IPS DF 4.7 (cell line): Measurements from ENCODE around the gene TXNDC15.
"Not testable (repeated sequence)": the region's sequence is repeated elsewhere in the genome, so short reads cannot be mapped to it uniquely, and the experiment has no call there.

ENCODE experiments used
- DNase-seq: peaks from one replicate; pipeline ENCODE4 v3.0.0-alpha.2; 2013; ENCODE audit warnings: low spot score; ENCODE audit errors: extremely low read depth

Gene TXNDC15, protein sequence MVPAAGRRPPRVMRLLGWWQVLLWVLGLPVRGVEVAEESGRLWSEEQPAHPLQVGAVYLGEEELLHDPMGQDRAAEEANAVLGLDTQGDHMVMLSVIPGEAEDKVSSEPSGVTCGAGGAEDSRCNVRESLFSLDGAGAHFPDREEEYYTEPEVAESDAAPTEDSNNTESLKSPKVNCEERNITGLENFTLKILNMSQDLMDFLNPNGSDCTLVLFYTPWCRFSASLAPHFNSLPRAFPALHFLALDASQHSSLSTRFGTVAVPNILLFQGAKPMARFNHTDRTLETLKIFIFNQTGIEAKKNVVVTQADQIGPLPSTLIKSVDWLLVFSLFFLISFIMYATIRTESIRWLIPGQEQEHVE

DNA sequence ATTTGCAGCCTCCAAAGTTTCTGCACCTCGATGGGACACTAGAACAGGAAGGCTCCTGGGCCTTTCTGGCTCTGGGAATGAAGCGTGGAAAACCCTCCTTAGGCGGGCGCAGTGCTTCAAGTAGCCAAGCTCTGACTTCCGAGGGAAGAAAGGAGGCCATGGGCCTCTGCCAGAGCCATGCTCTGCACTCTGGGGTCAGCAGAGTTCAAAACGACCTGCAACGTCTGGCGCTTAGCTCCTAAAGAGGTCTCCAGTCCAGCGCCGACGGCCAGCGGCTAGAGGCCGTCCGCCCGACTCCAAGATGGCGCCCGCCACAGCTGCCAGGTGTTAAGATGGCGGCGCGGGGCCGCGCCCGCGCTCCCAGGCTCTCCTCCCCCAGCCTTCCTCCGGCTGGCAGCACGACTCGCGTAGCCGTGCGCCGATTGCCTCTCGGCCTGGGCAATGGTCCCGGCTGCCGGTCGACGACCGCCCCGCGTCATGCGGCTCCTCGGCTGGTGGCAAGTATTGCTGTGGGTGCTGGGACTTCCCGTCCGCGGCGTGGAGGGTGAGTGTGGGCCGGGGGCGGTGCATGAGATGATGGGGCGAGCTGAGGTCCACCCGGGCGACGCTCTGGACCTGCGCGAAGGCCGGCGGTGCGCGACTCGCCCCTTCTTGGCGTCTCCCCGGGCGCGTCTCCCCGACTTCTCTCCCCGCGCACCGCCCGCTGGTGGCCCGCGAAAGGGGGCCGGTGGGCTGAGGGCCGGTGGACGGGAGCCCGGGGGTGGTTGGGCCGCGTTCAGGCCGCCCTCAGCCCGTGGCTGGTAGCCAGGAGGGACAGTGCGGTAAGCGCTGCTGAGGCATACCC lies at the start of gene TXNDC15:
Gene TXNDC15, plus strand, starts transcription at position 385 of the 844 bp plus-strand sequence. Its CDS starts 57 bp downstream, at position 442.
- DNase-seq: peak; percentile 44

DNA sequence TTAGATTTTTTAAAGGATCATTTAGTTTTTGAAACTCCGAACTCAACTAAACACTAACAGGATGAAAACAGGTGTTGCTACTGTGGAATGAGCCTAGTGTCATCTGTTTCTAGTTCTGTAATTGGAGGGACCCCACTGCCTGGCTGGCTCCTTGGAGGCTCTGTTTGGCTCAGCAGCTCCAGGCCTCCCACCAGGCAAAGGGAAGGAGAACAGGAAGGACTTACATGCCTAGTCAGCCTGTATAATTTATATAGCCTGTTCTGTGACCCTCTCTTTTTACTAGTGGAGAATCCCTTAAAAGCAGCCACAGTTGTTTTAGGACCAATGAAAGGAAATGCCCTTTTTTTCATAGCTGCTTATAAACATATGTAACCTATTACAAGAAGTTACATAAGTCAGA lies 49.5 kb upstream of the TXNDC15 start:
- DNase-seq: no peak

DNA sequence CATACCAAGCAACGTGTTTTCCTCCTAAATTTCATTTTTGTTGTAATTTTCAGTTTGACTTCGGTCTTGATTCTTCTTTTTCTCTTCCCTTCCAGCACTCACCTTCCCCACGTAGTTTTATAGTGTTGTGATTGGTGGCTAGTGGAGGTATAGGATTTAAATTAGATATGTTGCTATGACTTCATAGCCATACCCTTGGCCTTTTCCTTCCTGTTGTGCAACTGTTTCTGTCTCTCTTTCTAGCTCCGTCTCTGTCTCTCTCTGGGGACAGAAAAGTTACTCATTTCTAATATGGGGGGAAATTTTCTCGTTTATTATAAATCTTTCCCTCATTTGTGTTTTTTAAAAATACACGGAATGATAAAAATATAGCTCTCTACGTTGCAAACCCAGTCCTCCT lies 49.0 kb upstream of the TXNDC15 start:
- DNase-seq: no peak

DNA sequence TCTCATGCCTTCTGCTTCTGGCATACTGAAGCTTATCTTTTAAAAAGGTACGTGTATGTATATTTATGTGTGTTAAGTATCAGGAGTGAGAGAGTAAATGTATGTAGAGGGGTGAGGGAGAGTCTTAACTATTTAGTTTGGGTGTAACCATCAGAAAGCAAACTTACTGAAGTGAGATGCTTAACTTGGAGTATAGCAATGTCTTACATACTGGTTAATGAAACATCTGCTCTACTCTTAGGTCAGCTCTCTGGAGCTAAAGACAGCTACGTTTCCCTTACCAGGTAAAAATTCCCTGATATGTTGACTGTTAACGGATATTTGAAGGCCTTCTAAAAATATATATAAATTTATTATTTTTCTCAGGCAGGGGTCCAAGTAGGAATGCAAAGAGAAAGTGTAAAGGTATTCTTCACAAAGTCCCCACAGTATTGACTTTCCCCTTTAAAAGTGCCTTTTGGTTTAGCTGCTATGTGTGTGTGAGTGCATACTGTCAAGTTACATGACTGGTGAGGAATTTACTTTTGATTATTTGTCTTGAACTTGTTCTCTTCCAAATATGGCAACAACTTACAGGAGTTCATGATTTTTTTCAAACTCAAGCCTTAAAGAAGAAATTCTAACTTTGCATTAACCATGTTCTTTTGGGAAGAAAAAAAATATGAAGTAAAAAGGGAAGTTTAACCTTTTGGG lies 40.7 kb upstream of the TXNDC15 start:
- DNase-seq: no peak

DNA sequence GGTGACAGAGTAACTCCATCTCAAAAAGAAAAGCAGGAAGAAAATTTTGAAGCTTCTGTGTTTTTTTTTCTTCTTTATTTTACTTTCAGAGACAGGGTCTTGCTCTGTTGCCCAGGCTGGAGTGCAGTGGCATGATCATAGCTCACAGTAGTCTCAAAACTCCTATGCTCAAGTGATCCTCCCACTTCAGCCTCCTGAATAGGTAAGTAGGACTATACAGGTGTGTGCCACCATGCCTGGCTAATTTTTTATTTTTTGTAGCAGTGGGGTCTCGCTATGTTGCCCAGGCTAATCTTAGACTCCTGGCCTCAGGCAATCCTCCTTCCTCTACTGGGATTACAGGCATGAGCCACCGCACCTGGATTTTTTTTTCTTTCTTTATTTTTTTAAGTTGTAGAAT lies 38.5 kb upstream of the TXNDC15 start:
- DNase-seq: no peak

DNA sequence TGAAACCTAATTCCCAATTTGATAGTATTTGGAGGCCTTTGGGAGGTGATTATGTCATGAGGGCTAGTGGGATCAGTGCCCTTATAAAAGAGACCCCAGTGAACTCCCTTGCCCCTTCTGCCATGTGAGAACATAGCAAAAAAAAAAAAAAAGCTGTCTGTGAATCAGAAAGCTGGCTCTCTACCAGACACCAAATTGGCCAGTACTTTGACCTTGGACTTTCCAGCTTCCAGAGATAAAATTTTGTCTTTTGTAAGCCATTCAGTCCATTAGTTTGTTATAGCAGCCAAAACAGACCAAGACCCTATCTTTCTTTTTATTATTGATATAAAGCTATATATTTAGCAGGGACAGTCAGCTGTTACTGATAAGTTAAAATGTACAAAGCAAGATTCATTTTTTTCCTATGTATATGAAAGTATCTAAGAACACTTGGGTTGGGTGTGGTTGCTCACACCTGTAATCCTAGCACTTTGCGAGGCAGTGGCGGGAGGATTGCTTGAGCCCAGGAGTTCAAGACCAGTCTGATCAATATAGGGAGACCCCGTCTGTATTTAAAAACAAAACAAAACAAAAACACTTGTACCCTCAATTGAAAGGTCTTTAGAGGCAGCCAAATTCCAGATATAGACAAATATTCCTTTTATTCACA lies 36.5 kb upstream of the TXNDC15 start:
- DNase-seq: no peak

DNA sequence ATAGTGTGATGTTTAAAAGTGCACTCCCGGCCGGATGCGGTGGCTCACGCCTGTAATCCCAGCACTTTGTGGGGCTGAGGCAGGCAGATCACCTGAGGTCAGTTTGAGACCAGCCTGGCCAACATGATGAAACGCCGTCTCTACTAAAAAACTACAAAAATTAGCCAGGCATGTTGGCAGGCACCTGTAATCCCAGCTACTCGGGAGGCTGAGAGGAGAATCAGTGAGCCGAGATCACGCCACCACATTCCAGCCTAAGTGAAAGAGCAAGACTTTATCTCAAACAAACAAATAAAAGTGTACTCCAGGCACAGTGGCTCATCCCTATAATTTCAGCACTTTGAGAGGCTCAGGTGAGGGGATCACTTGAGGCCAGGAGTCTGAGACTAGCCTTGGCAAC lies 35.8 kb upstream of the TXNDC15 start:
- not testable (repeated sequence) for DNase-seq

DNA sequence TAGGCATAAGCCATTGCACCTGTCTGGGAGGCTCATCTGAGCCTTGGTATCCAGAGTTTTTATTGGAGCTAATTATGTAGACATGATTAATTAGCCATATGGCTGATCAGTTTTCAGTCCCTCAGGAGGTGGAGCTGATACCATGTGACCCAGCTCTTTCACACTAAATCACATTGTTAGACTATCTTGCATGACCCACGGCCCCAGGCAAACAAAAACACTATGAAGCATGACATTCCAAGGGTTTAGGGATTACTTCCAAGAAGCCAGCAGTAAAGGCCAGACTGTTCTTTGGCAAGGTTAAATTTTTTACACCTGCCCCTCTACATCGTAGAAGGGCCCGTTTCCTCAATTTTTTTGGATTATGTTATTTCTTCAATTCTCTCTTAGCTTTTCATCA lies 33.4 kb upstream of the TXNDC15 start:
- DNase-seq: no peak

DNA sequence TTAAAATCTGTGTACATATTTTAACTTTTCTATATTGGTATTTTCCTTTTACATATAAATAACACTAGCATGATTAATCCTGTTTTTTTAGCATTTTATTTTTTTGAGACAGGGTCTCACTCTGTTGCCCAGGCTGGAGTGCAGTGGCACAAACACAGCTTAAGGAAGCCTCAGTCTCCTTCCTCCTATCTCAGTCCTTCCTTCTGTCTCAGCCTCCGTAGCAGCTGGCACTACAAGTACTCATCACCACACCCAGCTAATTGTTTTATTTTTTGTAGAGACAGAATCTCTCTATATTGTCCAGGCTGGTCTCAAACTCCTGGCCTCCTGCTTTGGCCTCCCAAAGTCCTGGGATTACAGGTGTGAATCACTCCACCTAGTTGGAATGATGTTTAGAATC lies 29.9 kb upstream of the TXNDC15 start:
- DNase-seq: no peak

DNA sequence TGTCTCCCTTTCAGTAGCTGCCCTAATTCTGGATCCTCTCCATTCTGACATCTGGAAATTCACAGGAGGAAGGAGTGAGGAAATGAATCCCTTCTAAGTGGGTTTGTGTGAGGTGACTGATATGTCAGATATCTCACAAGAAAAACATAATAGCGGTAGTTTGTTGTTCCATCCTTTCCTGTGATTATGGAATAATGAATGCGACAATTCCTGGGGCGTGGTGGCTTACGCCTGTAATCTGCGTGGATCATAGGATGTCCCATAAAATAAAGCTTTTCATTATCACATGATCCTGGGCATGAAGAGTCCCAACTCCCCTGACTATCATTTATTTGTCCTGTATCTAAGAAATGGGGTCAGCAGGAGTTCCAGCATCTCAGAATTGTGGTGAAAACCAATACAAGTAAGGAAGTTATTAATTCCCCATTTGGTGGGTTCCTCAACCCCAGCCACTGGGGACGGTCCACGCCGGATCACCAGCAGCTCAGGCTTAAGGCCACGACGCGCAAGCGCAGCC lies 28.8 kb upstream of the TXNDC15 start:
- DNase-seq: no peak

DNA sequence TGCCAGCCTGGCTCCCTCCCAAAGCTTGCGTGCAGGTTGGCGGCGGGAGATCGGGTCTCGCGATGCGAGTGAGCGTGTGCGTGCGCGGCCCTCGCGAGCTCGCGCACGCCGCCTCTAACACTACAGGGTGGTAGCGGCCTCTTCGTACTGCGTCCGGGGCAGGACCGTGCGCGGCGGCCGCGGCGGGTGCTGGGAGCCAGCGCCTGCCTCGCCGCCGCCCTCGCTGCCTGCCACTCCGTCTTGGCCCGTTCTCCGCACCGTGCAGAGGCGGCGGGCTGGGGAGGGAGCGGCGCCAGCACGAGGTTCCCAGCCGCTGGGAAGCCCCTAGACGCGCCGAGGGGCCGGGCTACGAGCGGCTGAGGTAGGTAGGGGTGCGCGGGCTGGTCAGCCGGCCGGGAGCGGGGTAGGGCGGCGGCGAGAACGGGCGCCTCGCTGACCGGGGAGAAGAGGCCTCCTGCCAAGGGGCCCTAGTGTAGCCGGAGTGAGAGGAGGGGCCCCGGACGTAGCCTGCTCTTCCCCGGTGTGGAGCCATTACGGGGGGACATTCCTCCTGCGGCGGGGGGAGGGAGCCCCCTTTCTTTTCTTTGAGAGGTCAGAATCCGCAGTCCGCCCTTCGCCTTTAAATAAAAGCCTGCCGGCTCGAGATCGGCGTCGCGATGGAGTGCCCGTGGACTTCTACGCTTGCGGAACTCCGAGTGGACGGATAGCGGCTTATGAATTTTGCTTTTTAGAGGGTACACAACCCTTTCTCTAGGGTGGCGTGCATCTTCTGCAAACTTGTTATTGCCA lies 28.1 kb upstream of the TXNDC15 start, which contains the start of gene C5orf24:
Gene C5orf24, plus strand, starts transcription at position 117 of the 789 bp plus-strand sequence. CDS start 8,933 bp downstream, outside the sequence.
- peak; percentile 46 for DNase-seq

DNA sequence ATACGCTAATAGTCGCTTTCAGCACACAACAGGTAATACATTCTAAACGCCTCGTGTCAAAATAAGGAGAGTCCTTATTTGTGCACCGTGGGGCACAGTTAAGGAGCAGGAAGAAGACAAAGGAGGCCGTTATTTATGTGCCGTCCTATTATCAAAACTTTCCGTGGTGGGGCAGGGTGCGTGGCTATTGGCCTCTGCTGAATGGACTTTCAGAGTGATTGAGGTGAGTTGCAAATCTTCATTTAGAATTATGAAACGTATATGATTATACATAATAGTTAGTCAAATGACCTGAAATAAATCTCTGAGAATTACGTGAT lies 27.6 kb upstream of the TXNDC15 start:
- DNase-seq: no peak

DNA sequence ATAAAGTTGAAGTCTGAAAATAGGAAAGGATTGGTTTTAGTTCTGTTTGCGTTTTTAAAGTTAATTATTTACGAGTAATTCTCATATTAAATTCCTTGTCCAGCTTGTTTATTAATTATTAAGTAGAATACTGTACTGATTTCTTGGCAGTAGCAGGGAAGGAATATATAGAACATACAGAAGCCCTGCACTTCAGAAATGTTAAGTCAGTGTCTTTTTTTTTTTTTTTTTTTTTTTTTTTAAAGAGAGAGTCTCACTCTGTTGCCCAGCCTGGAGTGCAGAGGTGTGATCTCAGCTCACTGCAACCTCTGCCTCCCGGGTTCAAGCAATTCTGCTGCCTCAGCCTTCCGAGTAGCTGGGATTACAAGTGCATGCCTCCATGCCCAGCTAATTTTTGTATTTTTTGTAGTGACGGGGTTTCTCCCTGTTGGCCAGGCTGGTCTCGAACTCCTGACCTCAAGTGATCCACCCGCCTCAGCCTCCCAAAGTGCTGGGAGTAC lies 24.7 kb upstream of the TXNDC15 start:
- not testable (repeated sequence) for DNase-seq

DNA sequence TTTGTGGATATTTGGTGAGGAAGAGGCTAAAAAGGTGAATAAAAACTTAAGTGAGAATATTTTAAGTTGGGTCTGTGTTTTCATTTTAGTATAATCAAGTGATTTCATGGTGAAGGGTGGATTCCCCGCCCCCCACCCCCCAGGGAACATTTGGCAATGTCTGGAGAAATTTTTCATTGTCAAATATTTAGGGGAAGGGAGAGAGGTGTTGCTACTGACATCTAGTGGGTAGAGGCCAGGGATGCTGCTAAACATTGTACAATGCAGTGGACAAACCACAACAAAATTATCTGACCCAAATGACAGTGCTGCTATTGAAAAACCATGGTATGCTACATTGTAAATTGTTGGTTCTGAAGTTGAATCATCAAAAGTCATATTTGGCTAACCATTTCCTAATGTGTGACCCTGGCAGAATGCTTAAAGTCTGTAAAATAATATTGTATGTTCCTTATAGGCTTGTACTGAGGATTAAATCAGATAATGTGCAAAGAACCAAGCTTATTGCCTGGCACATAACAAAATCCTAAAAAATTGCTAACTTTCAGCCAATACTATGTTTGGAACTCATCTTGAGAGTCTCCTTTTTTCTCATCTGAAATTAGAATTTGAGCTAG lies 22.8 kb upstream of the TXNDC15 start:
- no peak for DNase-seq

DNA sequence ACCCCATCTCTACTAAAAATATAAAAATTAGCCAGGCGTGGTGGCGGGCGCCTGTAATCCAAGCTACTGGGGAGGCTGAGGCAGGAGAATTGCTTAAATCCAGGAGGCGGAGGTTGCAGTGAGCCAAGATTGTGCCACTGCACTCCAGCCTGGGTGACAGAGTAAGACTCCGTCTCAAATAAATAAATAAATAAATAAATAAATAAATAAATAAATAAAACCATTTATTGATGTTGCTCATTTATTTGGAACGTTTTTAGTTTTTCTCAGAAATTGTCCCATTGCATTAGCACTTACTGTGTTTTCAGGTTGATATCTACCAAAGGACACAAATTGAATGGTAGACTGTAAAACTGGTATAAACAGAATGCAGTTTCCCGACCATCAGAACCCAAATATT lies 17.7 kb upstream of the TXNDC15 start:
- not testable (repeated sequence) for DNase-seq

DNA sequence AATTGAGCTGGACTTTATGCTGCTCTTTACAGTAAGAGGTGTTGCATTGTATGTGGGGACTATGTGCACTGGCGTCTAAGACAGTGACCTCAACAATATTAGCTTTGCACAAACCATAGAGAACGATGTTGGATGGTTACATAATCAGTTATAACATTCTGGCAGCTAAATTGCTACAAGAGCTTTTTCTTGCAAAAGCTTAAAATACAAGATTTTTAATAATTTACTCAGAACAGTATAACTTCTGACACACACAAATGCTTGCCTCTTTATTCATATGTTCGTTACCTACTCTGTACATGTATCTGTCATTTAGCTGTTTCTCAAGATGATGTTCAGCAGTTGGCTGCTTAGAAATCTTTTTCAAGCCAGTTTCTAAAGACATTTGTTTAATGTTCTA lies 16.8 kb upstream of the TXNDC15 start:
- DNase-seq: no peak

DNA sequence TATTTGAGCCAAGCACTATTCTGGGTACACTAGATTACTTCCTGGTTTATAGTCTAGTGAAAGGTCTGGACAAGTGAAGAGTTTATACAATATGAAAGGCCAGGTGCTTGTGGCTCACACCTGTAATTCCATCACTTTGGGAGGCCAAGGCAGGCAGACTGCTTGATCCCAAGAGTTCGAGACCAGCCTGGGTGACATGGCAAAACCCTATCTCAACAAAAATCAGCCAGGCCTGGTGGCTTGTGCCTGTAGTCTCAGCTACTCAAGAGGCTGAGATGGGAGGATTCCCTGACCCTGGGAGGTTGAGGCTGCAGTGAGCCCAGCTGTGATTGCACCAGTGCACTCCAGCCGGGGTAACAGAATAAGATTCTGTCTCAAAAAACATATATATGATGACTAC lies 9.5 kb upstream of the TXNDC15 start:
- no peak for DNase-seq

DNA sequence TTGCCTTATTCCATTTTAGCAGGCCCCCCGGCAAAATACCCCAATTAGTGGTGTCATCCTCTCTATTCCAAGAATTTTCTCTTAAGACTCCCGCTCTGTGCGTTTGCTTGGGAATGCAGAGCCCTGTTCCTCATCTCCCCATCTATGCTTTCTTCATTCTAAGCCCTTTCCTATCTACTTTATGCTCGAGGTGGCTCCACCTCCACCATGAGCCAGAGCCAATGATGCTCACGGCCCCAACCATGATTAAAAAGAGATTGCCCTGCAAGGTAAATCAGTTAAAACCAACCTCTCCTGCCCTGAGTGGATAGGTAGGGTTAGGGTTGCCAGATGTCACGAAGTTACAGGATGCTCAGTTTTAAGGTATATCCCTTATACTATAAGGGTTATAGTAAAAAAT lies 677 bp upstream of the TXNDC15 start:
- no peak for DNase-seq

DNA sequence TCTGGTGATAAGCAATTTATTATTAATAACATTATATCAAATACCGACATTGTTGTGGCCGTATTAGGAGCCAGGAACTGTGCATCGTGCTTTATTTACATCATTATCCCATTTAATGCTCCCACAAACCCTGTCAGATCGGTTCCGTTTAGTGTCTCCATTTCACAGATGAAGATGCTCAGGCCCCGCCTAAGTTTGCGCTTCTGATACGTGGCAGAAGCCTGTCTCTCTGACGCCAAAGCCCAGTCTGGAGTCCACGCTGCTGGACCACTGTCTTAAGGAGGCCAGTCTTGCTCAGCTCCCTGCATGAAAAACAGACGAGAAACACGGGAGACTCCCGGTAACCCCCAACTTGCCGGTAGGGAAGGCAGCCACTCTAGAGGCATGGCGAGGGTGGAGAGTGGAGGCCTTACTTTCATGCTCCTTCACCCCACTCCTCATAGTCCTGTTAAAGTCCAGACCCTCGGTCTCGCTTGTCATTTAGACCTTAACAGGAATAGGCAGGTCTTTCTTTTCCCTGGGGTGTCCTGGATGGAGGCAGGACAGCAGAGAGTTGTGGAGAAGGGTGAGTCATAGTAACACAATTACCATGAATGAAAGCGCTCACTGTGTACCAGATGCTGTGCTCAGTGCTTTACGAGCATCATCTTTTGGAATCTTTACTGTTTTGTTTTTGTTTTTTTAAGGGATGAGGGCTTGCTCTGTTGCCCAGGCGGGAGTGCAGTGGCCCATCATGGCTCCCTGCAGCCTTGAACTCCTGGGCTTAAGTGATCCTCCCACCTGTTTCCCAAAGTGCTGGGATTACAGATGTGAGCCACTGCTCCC lies 872 bp downstream of the TXNDC15 start:
- no peak for DNase-seq
